Dermis microvascular lymphatic vessel endothelial cell (primary cell): Measurements from ENCODE around the gene RFC1. TPM values are rescaled to one million over a fixed set of nuclear protein-coding genes. Genes with fewer than 3 reads are reported as not detected.

Experiments used
- DNase-seq, 2 donors: peaks; one replicate each; pipeline versions ENCODE4 v3.0.0 to v3.0.0-alpha.2; 2010; ENCODE audit warnings: low read depth in 2 of 2
- total RNA-seq: library from RNA; depleted of rRNA; stranded (reverse); fragments of >200 nt; gene quantifications from 2 replicates; pipeline ENCODE4 v1.2.1, GENCODE V29; 2014

The RFC1 gene
- total RNA-seq, 1 donor from 2014 or later: 47.6 TPM

DNA sequence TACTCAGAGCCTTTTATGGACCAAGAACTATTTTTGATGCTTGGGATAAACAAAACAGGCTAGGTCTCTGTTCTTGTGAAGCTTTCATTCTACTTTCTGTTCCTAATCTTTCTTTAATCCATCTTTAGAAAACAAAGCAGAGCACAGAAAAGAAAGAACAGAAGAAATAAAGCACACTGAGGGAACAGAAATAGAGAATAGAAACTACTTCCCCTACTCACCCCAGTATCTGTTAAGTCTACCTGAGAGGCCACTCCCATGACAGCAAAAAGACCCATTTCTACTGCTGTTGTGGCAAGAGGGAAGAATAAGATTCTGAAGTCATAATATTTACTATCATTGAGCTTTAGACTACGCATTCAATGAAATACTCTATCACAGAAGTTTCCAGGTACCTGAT lies 9.2 kb downstream of the RFC1 start:
- no peak for DNase-seq

DNA sequence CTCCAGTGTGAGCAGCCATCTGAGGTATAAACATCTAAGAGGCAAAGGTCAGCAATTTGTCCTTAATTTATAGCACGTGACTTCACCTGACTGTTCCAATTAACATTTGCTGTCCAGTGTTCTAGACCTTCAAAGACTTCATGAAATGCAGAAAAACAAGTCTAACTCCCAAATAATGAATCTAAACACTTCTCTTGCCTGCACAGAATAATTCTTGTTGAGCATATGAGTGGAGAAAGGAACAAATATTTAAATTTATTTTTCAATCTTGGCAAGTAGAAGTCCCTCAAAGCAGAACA lies 12.0 kb downstream of the RFC1 start:
- DNase-seq: no peak

DNA sequence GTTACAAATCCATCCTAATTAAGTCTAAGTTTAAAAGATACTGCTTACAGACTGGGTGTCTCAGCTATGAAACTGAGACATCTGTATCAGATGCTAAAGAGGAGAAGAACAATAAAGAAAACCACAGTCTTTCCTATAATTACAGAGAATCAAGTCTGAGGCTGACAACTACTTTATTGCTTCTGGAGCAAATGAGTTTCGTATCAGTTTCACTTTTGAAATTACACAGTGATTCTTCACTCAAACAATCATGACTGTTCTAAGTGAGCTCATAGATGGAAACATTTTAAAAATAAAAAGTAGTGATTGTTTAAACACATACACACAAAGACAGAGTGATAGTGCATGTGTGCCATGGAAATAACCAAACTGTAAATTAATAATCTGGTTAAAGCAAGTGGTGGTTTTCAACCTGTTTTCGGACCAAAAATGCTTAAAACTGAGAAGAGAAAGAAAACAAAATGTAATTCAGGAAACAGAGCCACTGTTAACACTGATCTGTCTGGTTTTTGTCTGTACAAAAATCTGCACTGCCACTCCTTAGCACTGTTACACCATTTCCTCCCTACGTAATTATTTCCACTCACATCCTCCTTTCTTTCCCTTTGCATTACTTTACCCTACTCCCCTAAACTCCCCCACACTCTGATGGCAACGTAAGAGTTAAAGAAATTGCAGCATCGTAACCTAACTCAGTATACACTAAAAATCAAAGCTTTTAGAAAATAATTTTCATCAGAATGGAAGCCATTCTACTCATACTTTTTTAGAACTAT lies 12.5 kb downstream of the RFC1 start:
- DNase-seq: peak; percentile 74 to 85

DNA sequence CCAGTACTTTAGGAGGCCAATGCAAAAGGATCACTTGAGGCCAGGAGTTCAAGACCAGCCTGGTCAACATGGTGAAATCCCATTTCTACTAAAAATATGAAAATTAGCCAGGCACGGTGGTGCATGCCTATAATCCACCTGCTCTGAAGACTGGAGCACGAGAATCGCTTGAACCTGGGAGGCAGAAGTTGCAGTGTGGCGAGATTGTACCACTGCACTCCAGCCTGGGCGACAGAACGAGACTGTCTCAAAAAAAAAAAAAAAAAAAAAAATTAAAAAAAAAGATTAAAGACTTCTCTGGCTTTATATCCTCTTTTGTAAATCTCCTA lies 13.0 kb downstream of the RFC1 start:
- peak in 1 of 2 donors; percentile 19 for DNase-seq

DNA sequence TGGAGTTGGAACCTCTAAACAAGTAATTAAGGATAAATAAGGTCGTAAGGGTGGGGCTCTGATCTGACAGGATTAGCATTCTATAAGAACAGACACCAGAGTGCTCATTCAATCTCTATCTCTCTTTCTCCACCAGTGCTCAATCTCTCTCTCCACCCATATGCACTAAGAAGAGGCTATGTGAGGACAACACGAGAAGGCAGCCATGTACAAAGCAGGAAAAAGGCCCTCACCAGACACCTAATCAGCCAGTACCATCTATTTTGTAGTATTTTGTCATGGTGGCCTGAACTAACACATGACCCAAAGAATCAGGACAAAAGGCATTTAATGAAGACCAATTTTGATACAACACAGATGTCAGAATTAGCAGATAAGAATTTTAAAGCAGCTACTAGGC lies 16.8 kb downstream of the RFC1 start:
- DNase-seq: no peak

DNA sequence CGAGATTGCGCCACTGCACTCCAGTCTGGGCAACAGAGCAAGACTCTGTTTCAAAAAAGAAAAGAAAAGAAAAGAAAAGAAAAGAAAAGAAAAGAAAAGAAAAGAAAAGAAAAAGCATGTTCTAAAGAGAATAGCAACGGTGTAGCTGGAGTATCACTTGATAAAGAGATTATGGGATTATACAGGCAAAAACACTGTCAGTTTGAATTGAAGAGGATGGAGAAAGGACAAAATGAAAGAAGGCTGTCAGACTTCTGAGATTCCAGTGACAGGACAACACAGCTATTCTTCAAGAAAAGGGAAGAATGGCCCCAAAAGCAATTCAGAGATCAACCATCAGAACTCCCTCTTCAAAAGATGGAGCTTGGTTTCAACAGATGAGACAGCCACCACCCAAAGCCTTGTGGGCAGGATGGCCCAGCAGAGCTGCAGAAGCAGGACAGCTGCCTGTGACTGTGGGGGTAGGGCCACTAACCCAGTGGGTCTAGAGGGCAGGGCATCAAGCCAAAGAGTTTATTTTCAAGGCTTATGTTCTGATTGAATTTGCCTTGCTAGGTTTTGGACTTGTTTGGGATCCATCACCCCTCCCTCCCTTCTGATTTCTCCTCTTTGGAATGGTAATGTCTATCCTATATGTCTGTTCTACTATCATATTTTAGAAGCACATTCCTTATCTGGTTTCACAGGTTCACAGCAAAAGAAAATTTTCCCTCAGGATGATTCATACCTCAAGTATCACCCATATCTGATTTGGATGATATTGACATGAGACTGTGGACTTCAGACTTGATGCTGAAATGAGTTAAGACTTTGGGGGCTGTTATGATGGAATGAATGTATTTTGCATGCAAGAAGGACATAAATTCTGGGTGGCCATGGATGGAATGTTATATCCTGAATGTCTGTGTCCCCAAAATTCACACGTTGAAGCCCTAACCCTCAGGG lies 17.5 kb downstream of the RFC1 start:
- DNase-seq: no peak

DNA sequence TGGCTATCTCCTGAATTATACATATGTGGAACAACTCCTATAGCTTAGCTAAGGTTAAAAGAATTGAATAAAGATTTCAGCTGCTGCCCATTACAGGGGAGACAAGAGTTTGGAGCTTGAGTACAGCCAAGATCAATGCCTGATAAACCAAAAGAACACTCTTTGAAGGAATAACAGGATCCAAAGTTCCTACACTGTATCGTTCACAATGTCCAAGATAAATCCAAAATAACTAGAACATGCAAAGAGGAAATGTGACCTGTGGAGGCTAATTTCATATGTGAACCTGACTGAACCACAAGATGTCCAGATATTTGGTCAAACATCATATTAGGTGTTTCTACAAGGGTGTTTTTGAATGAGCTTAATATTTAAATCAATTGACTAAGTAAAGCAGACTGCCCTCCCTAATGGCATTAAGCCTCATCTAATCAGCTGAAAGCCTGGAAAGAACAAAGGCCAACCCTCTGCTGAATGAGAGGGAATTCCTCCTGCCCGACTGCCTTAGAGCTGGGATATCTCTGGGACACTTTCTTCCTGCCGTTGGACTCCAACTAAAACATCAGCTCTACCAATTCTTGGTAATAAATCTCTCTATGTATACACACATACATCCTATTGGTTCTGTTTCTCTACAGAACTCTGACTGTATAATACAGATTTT lies 19.2 kb downstream of the RFC1 start:
- no peak for DNase-seq

DNA sequence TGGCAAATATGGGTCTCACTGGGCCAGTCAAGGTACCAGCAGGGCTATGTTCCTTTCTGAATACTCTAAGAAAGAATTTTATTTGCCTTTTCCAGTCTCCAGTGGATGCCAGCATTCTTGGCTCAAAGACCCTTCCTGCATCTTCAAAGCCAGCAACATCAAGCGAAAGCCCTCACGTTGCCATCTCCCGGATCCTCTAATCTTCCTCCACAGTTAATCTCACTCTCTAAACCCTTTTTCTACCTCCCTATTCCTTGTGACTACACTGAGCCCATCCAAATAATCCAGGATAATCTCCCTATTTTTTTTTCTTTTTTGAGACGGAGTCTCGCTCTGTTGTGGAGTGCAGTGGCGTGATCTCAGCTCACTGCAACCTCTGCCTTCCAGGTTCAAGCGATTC lies 23.4 kb downstream of the RFC1 start:
- no peak for DNase-seq

DNA sequence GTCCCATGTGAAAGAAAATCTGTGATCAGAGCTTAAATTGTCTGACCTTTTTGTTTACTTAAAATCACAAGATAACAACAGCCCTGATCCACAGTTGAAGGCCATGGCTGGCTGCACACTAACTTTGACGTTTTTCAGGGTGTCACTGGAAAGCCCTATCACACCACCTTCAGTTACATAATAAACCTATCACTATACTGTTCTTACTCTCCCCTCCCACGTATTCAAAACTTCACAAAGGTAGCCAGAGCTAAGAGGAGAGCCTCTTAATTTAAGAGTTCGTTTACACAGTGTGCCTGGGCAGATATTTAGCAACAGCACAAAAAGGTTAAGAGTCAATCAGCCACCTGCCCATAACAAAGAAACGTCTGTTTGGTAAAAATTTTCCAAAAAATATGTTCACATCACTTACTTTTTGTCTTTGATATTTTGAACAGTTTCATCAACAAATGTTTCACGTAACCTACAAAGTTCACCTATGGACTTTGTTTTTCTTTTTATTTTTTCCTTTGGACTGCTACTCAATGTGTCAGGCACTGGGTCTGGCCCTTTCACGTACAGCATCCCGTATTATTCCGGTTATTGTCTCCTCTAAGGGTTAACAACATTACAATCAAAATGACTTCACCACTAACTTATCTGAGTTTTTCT lies 25.0 kb downstream of the RFC1 start:
- no peak for DNase-seq

DNA sequence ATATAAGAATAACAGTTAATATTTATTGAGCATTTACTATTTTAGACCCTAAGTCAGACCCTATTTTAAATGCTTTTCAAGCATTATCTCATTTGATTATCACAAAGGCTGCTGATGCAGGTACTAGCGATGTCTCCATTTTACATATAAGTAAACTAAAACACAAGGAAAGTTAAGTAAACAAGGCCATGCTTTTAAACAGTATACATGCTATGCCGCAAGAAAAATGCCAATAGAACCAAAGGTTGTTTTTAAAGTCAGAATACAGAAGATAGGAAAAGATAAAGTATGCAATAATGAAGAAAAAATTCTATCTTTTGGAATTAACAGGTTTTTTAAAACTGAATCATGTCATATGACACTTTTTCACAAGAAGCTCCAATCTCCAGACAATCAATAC lies 26.2 kb downstream of the RFC1 start:
- no peak for DNase-seq

DNA sequence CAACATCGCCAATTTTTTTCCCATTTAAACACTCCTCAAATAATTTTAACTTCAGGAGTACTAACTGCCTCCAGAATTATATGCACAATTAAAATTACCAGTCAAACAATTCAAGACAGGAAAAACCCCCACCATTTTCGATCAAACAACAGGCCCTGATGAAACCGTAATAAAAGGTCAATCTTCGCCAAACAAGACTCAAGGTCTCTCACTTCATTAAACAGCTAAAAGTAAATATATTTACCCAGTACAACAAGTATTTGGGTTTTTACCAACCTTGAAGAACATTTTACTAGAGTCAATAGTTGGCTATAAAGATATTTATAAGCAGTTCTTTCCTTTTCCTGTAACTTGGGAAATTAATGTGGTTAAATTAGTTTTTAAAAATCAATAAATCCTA lies 28.3 kb downstream of the RFC1 start:
- no peak for DNase-seq

DNA sequence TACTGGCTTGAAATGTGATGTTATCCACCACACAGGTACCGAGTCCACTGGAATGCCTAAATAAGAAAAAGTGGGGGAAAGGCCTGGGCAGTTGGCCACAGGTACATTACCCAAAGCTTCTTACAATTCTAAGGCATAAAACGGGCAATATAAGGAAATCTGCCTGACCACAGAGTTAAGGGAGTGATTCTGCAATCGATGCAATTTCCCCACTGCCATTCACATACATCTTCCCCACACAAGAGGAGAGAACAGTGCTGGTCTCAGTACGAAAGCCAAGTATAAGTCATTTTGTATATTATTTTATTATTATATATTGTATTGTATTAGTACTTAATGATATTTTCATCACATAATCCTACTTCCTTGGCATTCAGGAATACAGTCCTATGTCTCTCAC lies 30.6 kb downstream of the RFC1 start:
- DNase-seq: no peak

DNA sequence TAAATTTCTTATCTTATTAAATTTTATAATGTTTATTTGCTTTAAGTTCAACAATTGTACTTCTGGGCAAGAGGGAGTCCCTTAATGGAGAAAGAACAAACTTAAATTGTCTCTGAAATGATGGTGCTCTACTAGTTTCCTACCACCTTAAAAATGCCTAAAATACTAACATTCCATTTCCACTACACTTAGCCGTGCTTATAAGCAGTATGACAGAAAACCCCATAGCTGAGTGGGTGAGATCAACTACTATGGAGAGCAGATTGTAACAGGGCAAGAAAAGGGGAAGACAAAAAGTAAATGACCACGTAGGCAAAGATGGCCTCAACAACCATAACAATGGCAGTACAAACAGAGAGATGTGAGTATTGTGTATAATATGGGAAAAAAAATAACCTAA lies 35.0 kb downstream of the RFC1 start:
- DNase-seq: no peak

DNA sequence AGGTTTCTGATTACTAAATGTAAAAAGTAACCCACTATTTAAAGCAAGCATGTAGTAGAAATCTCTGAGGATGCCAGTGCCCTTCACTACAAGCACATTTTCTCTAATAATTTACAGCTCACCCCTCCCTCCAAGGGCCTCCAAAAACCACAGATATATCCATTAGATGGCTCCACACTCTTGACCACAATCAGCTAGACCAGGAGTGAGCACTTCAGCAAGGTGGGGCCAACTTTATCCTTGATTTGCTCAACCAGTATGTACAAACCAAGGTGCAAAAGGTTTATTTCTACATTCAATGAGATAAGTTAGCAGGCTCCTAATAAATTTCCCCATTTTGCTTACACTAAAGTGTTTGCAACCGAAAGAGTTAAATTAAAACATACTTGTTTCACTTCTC lies 35.8 kb downstream of the RFC1 start:
- no peak for DNase-seq

DNA sequence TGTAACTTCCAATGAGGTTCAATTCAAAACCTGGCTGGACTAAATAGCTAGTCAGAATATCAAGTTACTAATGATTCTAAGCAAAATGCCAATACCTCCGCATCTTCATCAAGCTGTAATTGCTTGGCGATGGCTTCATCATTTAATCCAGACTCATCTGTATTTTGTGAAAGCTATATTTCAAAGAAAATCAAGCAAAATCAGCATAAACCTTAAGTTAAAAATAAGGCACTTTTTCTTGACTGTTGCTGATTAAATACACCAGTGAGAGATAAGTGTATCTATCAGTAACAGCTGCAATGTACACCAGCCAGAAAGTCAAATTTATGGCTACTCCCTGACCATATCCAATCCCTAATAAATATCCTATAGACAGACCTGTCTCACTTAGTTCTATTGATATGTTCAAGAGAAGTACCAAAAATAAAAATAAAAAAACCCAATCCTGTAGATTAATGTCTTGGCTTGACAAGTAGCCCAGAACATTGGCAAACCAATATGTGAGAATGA lies 39.6 kb downstream of the RFC1 start:
- DNase-seq: no peak

DNA sequence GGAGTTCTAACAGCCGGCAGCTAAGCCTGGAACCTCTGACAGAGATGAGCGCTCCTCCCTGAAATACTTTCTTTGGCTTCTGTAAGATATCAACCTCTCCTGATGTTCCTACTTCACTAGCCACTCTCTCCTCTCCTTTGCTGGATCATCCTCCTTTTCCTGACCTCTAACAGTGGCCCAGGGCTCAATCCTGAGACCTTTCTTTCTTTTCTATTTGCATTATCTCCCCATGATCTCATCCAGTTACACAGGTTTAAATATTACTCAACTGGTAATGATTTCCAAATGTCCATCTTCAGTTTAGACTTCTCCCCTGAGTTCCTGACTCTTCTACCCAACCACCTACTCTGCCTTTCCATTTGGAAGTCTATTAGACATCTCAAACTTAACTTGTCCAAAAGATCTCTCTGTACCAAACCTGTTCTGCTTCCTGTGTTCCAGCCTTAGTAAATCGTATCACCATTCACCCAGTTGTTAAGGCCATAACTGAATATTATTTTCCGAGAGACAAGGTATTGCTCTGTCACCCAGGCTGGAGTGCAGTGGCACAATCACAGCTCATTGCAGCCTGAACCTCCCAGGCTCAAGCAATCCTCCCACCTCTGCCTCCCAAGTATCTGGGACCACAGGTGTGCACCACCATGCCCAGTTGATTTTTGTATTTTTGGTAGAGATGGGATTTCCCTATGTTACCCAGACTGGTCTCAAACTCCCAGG lies 41.1 kb downstream of the RFC1 start:
- DNase-seq: no peak

DNA sequence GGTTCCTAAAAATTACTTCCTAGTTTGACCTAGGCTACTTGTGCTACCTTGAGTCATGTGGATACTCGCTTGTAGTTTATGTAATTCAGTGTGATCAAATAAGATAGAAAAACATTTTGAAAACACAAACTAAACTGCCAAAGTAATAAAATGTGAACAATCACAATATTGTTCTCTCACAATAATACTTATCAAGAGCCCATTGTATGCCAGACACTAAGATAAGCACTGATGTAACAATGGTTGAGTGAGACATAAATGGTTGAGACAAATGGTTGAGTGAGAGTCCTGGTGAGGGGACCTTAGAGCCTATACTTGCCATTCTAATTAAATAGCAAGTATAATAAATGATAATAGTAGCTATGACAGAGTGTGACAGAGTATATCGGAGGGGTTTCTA lies 41.7 kb downstream of the RFC1 start:
- peak in 1 of 2 donors; percentile 33 for DNase-seq

DNA sequence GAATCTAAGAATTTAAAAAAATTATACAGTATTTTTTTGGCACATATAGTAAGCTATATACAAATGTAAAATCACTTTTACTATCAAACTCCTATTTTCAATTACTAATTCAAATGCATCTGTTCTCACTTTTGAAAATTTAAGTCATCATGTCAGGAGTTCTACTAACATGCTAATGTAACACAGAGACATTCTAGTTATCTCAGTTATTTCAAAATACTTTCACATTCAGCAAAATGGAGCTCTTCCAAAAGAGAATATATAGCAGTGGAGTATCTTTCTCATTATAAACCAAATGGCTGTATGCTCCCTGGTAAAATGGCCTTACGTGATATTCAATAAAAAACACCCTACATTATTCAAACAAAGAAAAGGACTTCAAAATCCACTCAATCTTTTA lies 42.3 kb downstream of the RFC1 start:
- DNase-seq: no peak

DNA sequence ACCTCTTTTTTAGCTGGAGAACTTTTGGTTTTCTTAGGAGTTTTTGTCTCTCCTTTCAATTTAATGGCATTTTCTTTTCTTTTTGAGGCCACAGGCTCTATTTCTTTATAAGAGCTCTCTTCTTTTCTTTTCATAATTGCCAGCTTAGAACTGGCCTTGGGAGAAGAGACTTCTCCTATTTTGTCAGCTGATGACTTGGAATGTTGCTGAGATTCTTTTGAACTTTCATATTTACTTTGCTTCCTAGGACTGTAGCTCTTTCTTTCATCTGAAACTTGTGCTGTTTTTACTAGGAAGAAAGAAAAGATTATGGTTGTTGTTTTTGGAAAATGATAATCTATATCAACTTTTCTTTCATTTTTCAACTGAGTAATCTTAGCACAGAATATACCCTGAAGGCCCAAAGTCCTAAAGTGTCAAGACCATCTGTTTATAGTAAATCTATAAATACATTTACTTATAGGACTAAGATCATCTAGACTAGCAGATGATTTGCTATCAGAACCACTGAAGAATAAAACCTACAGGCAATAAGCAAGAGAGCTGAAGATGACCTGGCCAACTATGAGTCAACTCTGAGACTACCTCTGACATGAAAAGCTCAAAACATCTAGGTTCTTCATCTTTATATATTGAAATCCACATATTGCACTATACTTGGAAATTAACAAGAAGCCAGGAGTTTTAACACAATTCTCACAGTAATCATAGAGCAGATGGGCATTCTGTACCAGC lies 45.6 kb downstream of the RFC1 start:
- DNase-seq: peak in 1 of 2 donors; percentile 6

DNA sequence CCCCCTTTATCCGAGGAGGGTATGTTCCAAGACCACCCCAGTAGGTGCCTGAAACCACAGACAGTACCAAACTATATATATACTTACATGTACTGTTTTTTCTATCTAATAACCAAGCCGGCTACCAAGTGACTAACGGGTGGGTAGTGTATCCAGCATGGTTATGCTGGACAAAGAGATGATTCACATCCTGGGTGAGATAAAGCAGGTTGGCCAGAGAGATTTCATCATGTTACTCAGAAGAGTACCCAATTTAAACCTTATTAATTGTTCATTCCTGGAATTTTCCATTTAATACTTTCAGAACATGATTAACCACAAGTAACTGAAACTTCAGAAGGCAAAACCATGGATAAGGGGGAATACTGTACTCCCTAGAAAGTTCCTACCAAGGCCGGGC lies 46.5 kb downstream of the RFC1 start:
- DNase-seq: no peak

DNA sequence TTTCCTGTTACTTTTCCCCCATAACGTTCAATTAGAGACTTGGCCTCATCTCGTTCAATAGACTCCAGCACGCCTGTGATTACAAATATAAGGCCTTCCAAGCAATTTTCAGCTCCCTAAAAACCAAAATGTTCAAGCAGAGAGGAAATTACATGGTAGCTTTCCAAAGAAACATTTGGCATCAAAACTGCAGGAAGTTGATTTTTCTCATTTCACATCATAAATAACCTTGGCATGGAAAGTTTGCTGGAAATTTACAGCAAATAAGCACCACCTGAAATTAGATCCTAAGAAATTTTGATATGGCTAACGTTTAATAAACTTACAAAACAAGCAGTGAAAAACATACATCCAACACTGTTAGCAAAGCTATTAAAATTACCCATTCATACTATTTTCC lies 53.3 kb downstream of the RFC1 start:
- DNase-seq: peak; percentile 60 to 61
